Liver (tissue), 3 donors: ENCODE data around the gene NFATC2.

Experiments used
- EGR1 ChIP-seq, 2 donors: IDR thresholded peaks; 2 replicates each; pipeline ENCODE4 v1.6.1; 2016 to 2018; ENCODE audit warnings: antibody characterized with exemption in 2 of 2, low read depth in 2 of 2
- FOXA1 ChIP-seq: IDR thresholded peaks from 2 replicates; pipeline ENCODE4 v1.6.1; 2016; ENCODE audit warnings: antibody characterized with exemption
- HNF4G ChIP-seq: IDR thresholded peaks from 2 replicates; pipeline ENCODE4 v1.6.1; 2016; ENCODE audit warnings: antibody characterized with exemption
- JUND ChIP-seq, 2 donors: IDR thresholded peaks; 2 replicates each; pipeline ENCODE4 v1.6.1; 2016; ENCODE audit warnings: antibody characterized with exemption in 2 of 2
- RAD21 ChIP-seq, 2 donors: IDR thresholded peaks; 2 replicates each; pipeline ENCODE4 v1.6.1; 2016; ENCODE audit warnings: antibody characterized with exemption in 2 of 2, mild to moderate bottlenecking in 2 of 2
- RXRA ChIP-seq, 2 donors: IDR thresholded peaks; 2 replicates each; pipeline ENCODE4 v1.6.1; 2017 to 2018; ENCODE audit warnings: antibody characterized with exemption in 2 of 2, mild to moderate bottlenecking in 1 of 2
- SP1 ChIP-seq: IDR thresholded peaks from 2 replicates; pipeline ENCODE4 v1.6.1; 2018; ENCODE audit warnings: antibody characterized with exemption, mild to moderate bottlenecking
- TAF1 ChIP-seq: conservative IDR thresholded peaks from 2 replicates; pipeline ENCODE4 v1.6.1; 2016; ENCODE audit warnings: antibody characterized with exemption, mild to moderate bottlenecking
- YY1 ChIP-seq: IDR thresholded peaks from 2 replicates; pipeline ENCODE4 v1.6.1; 2016; ENCODE audit warnings: antibody characterized with exemption, mild to moderate bottlenecking
- TF ChIP-seq, protein P1 (sequence below): fragments of 150-350 bp; IDR thresholded peaks from 2 replicates; pipeline ENCODE4 v1.5.1; 2017; ENCODE audit warnings: improper control_type of control experiment, low read depth, low read length; ENCODE audit not compliant: missing input control
- TF ChIP-seq, protein P2 (sequence below): IDR thresholded peaks from 2 replicates; pipeline ENCODE4 v1.6.1; 2016; ENCODE audit warnings: antibody characterized with exemption, mild to moderate bottlenecking
- TF ChIP-seq, protein P3 (sequence below): IDR thresholded peaks from 2 replicates; pipeline ENCODE4 v1.6.1; 2016; ENCODE audit warnings: antibody characterized with exemption
- TF ChIP-seq, protein P4 (sequence below): IDR thresholded peaks from 2 replicates; pipeline ENCODE4 v1.6.1; 2016; ENCODE audit warnings: antibody characterized with exemption
- TF ChIP-seq, protein P5 (sequence below): IDR thresholded peaks from 2 replicates; pipeline ENCODE4 v1.6.1; 2016; ENCODE audit warnings: antibody characterized with exemption
- donor health status: healthy.
- donor health status: healthy.

DNA sequence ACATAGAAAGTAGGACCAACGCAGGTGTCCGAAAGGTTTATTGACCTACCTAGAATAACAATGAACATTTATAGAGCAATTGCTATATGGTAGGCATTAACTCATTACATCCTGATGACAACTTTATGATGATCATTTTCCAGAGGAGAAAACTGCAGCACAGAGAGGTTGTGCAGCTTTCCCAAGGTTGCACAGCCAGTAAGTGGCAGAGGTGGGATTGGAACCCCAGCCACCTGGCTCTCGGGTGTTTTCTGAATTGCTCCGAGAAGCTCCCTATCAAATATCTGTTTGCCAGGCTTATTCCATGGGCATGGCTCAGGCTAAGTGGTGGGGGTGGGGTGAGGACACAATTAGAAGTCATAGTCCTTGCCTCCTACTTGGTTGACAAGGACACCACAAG, 24.1 kb upstream of the NFATC2 start:
- TF ChIP-seq, protein P1, sequence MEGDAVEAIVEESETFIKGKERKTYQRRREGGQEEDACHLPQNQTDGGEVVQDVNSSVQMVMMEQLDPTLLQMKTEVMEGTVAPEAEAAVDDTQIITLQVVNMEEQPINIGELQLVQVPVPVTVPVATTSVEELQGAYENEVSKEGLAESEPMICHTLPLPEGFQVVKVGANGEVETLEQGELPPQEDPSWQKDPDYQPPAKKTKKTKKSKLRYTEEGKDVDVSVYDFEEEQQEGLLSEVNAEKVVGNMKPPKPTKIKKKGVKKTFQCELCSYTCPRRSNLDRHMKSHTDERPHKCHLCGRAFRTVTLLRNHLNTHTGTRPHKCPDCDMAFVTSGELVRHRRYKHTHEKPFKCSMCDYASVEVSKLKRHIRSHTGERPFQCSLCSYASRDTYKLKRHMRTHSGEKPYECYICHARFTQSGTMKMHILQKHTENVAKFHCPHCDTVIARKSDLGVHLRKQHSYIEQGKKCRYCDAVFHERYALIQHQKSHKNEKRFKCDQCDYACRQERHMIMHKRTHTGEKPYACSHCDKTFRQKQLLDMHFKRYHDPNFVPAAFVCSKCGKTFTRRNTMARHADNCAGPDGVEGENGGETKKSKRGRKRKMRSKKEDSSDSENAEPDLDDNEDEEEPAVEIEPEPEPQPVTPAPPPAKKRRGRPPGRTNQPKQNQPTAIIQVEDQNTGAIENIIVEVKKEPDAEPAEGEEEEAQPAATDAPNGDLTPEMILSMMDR = no peak
- TF ChIP-seq RAD21 (IDR thresholded peaks at IDR 0.05) = no peak
- TF ChIP-seq, protein P2, sequence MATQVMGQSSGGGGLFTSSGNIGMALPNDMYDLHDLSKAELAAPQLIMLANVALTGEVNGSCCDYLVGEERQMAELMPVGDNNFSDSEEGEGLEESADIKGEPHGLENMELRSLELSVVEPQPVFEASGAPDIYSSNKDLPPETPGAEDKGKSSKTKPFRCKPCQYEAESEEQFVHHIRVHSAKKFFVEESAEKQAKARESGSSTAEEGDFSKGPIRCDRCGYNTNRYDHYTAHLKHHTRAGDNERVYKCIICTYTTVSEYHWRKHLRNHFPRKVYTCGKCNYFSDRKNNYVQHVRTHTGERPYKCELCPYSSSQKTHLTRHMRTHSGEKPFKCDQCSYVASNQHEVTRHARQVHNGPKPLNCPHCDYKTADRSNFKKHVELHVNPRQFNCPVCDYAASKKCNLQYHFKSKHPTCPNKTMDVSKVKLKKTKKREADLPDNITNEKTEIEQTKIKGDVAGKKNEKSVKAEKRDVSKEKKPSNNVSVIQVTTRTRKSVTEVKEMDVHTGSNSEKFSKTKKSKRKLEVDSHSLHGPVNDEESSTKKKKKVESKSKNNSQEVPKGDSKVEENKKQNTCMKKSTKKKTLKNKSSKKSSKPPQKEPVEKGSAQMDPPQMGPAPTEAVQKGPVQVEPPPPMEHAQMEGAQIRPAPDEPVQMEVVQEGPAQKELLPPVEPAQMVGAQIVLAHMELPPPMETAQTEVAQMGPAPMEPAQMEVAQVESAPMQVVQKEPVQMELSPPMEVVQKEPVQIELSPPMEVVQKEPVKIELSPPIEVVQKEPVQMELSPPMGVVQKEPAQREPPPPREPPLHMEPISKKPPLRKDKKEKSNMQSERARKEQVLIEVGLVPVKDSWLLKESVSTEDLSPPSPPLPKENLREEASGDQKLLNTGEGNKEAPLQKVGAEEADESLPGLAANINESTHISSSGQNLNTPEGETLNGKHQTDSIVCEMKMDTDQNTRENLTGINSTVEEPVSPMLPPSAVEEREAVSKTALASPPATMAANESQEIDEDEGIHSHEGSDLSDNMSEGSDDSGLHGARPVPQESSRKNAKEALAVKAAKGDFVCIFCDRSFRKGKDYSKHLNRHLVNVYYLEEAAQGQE = no peak
- no peak for TF ChIP-seq JUND (IDR thresholded peaks at IDR 0.05)
- no peak for TF ChIP-seq SP1
- no peak for TF ChIP-seq HNF4G
- TF ChIP-seq, protein P3, sequence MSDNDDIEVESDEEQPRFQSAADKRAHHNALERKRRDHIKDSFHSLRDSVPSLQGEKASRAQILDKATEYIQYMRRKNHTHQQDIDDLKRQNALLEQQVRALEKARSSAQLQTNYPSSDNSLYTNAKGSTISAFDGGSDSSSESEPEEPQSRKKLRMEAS = no peak
- no peak for TF ChIP-seq YY1
- no peak for TF ChIP-seq FOXA1
- TF ChIP-seq, protein P4, sequence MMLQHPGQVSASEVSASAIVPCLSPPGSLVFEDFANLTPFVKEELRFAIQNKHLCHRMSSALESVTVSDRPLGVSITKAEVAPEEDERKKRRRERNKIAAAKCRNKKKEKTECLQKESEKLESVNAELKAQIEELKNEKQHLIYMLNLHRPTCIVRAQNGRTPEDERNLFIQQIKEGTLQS = no peak
- no peak for TF ChIP-seq RXRA (IDR thresholded peaks at IDR 0.05)
- no peak for TF ChIP-seq EGR1 (IDR thresholded peaks at IDR 0.05; ENCODE audit: low read depth in 2 of 2)
- TF ChIP-seq, protein P5, sequence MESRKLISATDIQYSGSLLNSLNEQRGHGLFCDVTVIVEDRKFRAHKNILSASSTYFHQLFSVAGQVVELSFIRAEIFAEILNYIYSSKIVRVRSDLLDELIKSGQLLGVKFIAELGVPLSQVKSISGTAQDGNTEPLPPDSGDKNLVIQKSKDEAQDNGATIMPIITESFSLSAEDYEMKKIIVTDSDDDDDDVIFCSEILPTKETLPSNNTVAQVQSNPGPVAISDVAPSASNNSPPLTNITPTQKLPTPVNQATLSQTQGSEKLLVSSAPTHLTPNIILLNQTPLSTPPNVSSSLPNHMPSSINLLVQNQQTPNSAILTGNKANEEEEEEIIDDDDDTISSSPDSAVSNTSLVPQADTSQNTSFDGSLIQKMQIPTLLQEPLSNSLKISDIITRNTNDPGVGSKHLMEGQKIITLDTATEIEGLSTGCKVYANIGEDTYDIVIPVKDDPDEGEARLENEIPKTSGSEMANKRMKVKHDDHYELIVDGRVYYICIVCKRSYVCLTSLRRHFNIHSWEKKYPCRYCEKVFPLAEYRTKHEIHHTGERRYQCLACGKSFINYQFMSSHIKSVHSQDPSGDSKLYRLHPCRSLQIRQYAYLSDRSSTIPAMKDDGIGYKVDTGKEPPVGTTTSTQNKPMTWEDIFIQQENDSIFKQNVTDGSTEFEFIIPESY = no peak
- no peak for TF ChIP-seq TAF1
